K562 (cell line): ENCODE results near the gene C10orf90. TPM values are rescaled to one million over a fixed set of nuclear protein-coding genes. Genes with fewer than 3 reads are reported as not detected.

Experiments used
- ATAC-seq: fragments of 200-7000 bp; cut with Tn5 transposase; 3 replicates; pipeline ENCODE4 v1.9.1; 2020; ENCODE audit warnings: moderate library complexity
- Bru-seq: library from RNA; stranded (reverse); fragments of 400-500 nt; gene quantifications from one replicate; lab custom pipeline; 2021; lab: Mats Ljungman, UMichigan
- BruChase-seq, 2 experiments: library from RNA; stranded (reverse); fragments of 400-500 nt; gene quantifications; one replicate each; lab custom pipeline; 2021; lab: Mats Ljungman, UMichigan
- BruUV-seq: library from RNA; stranded (reverse); fragments of 400-500 nt; replicated peaks from 2 replicates; lab custom pipeline; 2021; lab: Mats Ljungman, UMichigan
- CTCF ChIA-PET: fragments of 300-600 bp; formaldehyde crosslinking; extraction: SDS; loops from one replicate; lab custom pipeline; 2021; ENCODE audit warnings: low intra/inter-chr PET ratio; lab: Yijun Ruan, JAX
- POLR2A ChIA-PET: fragments of 300-600, 350-650 bp; sonication (Branson Sonifier 250); formaldehyde crosslinking; extraction: SDS; loops from one replicate; lab custom pipeline; 2021; ENCODE audit warnings: antibody characterized with exemption, inconsistent platforms; lab: Yijun Ruan, JAX
- DNase-seq, 4 experiments: peaks; one replicate each; pipeline versions ENCODE4 v3.0.0 to v3.0.0-alpha.2; 2011 to 2018; ENCODE audit warnings: low spot score in 3 of 4, mixed read lengths in 3 of 4; ENCODE audit errors: extremely low read depth in 1 of 4
- FAIRE-seq: peaks from 2 replicates; lab custom pipeline; 2011; peaks lifted over from hg19 to GRCh38; lab: Jason Lieb, UNC
- H2AFZ ChIP-seq: 2 replicates; pipeline ENCODE4 v1.6.0; 2011; ENCODE audit warnings: low read depth, low read length, control low read depth, inconsistent platforms
- H3K27ac ChIP-seq: fragments of 200-600 bp; 3 replicates; pipeline ENCODE4 v1.8.0; 2011; ENCODE audit warnings: low read depth, mild to moderate bottlenecking, control low read depth, inconsistent platforms, low read length, moderate library complexity, mixed read lengths; ENCODE audit errors: extremely low read depth
- H3K27me3 ChIP-seq, 2 experiments: fragments of 300-600 bp in 1 of 2; 2 replicates in 1 of 2; 3 replicates in 1 of 2; pipeline versions ENCODE4 v1.6.0 to v1.8.0; 2011; ENCODE audit warnings: inconsistent platforms in 2 of 2, low read length in 2 of 2, mild to moderate bottlenecking in 1 of 2, mixed read lengths in 1 of 2, moderate library complexity in 1 of 2; ENCODE audit not compliant: control insufficient read depth in 2 of 2, insufficient read depth in 2 of 2
- H3K36me3 ChIP-seq: fragments of 300-600 bp; 3 replicates; pipeline ENCODE4 v1.8.0; 2011; ENCODE audit warnings: mild to moderate bottlenecking, low read length, inconsistent platforms; ENCODE audit not compliant: control insufficient read depth, insufficient read depth
- H3K4me1 ChIP-seq, 2 experiments: fragments of 200-600 bp in 1 of 2; replicated peaks in 1 of 2; 2 replicates in 1 of 2; 3 replicates in 1 of 2; pipeline versions ENCODE4 v1.5.1 to v1.8.0; 2011; ENCODE audit warnings: inconsistent platforms in 2 of 2, low read length in 2 of 2, mild to moderate bottlenecking in 1 of 2, mixed read lengths in 1 of 2, moderate library complexity in 1 of 2; ENCODE audit not compliant: control insufficient read depth in 2 of 2, insufficient read depth in 2 of 2
- H3K4me2 ChIP-seq: 2 replicates; pipeline ENCODE4 v1.6.1; 2011; ENCODE audit warnings: low read length, control low read depth, inconsistent platforms, mixed read lengths; ENCODE audit not compliant: insufficient read depth
- H3K4me3 ChIP-seq: fragments of 200-600 bp; sonication (generic), shearing (Covaris generic); 2 replicates; pipeline ENCODE4 v1.5.1; 2016; ENCODE audit warnings: control low read depth, inconsistent platforms
- H3K79me2 ChIP-seq: fragments of 200-600 bp; 3 replicates; pipeline ENCODE4 v1.8.0; 2011; ENCODE audit warnings: low read length, inconsistent platforms; ENCODE audit not compliant: control insufficient read depth, insufficient read depth
- H3K9ac ChIP-seq, 2 experiments: 2 replicates each; pipeline versions ENCODE4 v1.6.0 to v1.6.1; 2011; ENCODE audit warnings: low read depth in 2 of 2, low read length in 2 of 2, control low read depth in 1 of 2, inconsistent platforms in 1 of 2, mild to moderate bottlenecking in 1 of 2, mixed read lengths in 1 of 2; ENCODE audit not compliant: insufficient read depth in 1 of 2
- H3K9me1 ChIP-seq: one replicate; pipeline ENCODE4 v1.6.0; 2011; ENCODE audit warnings: inconsistent platforms, mild to moderate bottlenecking, low read length, moderate library complexity; ENCODE audit not compliant: control insufficient read depth, insufficient read depth
- H3K9me3 ChIP-seq: replicated peaks from 2 replicates; pipeline ENCODE4 v1.5.1; 2011; ENCODE audit warnings: low read depth, low read length, inconsistent platforms; ENCODE audit not compliant: control insufficient read depth, insufficient read depth
- H4K20me1 ChIP-seq: replicated peaks from 2 replicates; pipeline ENCODE4 v1.6.1; 2011; ENCODE audit warnings: low read length, inconsistent platforms, mixed read lengths; ENCODE audit not compliant: control insufficient read depth, insufficient read depth
- KLF13 ChIP-seq: fragments of 450-650 bp; IDR thresholded peaks from 2 replicates; pipeline ENCODE4 v1.6.1; 2016; ENCODE audit warnings: missing genetic modification characterization, low read depth, mild to moderate bottlenecking, missing compliant biosample characterization, moderate library complexity, borderline replicate concordance
- MAFG ChIP-seq: fragments of 450-650 bp; conservative IDR thresholded peaks from 2 replicates; pipeline ENCODE4 v1.6.1; 2016; ENCODE audit warnings: missing genetic modification characterization, missing compliant biosample characterization
- MIER1 ChIP-seq: fragments of 450-650 bp; IDR thresholded peaks from 2 replicates; pipeline ENCODE4 v1.6.1; 2016; ENCODE audit warnings: antibody characterized with exemption, mild to moderate bottlenecking, low read depth
- PHF20 ChIP-seq: fragments of 450-650 bp; IDR thresholded peaks from 2 replicates; pipeline ENCODE4 v1.6.1; 2018; ENCODE audit not compliant: partially characterized antibody
- SRSF9 ChIP-seq: fragments of 200-400 bp; formaldehyde crosslinking; IDR thresholded peaks from 2 replicates; pipeline ENCODE4 v1.6.1; 2017; ENCODE audit warnings: low read depth, low read length, borderline replicate concordance
- TAL1 ChIP-seq: fragments of 450-650 bp; IDR thresholded peaks from 2 replicates; pipeline ENCODE4 v1.6.1; 2016; ENCODE audit warnings: mild to moderate bottlenecking
- ZC3H8 ChIP-seq: fragments of 450-650 bp; IDR thresholded peaks from 2 replicates; pipeline ENCODE4 v1.6.1; 2017
- ZNF354B ChIP-seq: fragments of 250-450 bp; sonication (Bioruptor Pico); IDR thresholded peaks from 2 replicates; pipeline ENCODE4 v1.4.0; 2020
- ZNF408 ChIP-seq: fragments of 250-450 bp; sonication (Bioruptor Pico); IDR thresholded peaks from 2 replicates; pipeline ENCODE4 v1.4.0; 2020; ENCODE audit warnings: low read depth, mild to moderate bottlenecking, moderate library complexity
- ZNF507 ChIP-seq: conservative IDR thresholded peaks from 2 replicates; pipeline ENCODE4 v1.6.1; 2017; ENCODE audit warnings: missing genetic modification characterization, missing compliant biosample characterization
- WGBS: fragments of 100-300 bp; shearing (Covaris generic); methylation state at CpG from one replicate; pipeline ENCODE4 v1.1.6; 2016; ENCODE audit warnings: low coverage, mixed read lengths; ENCODE audit not compliant: insufficient coverage; ENCODE audit errors: missing lambda C conversion rate; 5-methylcytosine and 5-hydroxymethylcytosine counted together
- in situ Hi-C: fragments of 300-500 bp; cut with MboI; formaldehyde crosslinking; loops from 4 replicates; pipeline ENCODE4 v1.15.0; 2018; ENCODE audit warnings: inconsistent platforms, mixed read lengths
- intact Hi-C: fragments of 100-400 bp; cut with micrococcal nuclease; formaldehyde crosslinking; loops from 2 replicates; pipeline ENCODE4 v1.14.2; 2022
- long read RNA-seq, 3 experiments: library from polyadenylated mRNA in 2 of 3; library from RNA in 1 of 3; unstranded in 2 of 3; stranded (forward) in 1 of 3; transcript quantifications; one replicate each; pipeline ENCODE4 v2.0.0, GENCODE V29; 2019 to 2022
- polyA minus RNA-seq, 3 experiments: library from RNA; depleted of rRNA, polyadenylated mRNA; stranded (reverse); fragments of >200 nt; gene quantifications; 2 replicates each; pipeline ENCODE4 v1.2.3, GENCODE V29; 2011
- polyA plus RNA-seq, 8 experiments: library from polyadenylated mRNA; depleted of rRNA in 4 of 8; stranded (reverse) in 5 of 8; unstranded in 3 of 8; fragments of >200 nt; fragmentation: Nextera tagmentation in 2 of 8; fragmentation: Illumina TruSeq in 1 of 8; extraction: Ambion mirVana in 2 of 8; extraction: Trizol in 1 of 8; gene quantifications; 2 replicates each; pipeline versions ENCODE4 v1.2.1 to v1.2.3, GENCODE V29; 2011 to 2014; ENCODE audit warnings: inconsistent platforms in 1 of 8, missing spikeins in 1 of 8
- total RNA-seq, 7 experiments: library from RNA; depleted of rRNA in 6 of 7; stranded (reverse); fragments of >200 nt in 6 of 7; fragmentation: Illumina TruSeq in 2 of 7; extraction: Trizol in 2 of 7; gene quantifications; 2 replicates each; pipeline versions ENCODE4 v1.2.1 to v1.2.3, GENCODE V29; 2011 to 2021; ENCODE audit warnings: low replicate concordance in 1 of 7

C10orf90 gene, protein sequence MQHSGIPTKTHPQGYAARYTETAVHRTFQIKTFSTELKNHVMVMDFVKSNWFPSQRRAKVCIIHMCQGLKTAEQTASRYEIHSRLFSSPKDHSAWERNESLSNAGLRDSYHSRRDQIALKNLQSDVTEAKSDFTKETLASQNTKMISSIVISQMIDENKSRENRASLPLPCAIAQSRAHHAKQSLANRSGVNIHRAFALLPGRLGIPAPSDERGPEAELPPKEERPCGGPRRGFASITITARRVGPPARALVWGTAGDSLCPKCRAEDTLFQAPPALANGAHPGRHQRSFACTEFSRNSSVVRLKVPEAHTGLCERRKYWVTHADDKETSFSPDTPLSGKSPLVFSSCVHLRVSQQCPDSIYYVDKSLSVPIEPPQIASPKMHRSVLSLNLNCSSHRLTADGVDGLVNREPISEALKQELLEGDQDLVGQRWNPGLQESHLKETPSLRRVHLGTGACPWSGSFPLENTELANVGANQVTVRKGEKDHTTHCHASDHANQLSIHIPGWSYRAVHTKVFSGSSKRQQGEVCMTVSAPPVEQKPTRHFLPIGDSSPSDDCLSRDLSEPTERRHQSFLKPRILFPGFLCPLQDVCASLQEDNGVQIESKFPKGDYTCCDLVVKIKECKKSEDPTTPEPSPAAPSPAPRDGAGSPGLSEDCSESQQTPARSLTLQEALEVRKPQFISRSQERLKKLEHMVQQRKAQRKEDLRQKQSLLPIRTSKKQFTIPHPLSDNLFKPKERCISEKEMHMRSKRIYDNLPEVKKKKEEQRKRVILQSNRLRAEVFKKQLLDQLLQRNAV
- total RNA-seq (2011; cell fraction: chromatin; rRNA removed; ENCODE audit: low replicate concordance): not detected in 2 replicates
- total RNA-seq (2011; cell fraction: nucleolus; rRNA removed): not detected in 2 replicates
- total RNA-seq (2011; cell fraction: nucleoplasm; rRNA removed): not detected in 2 replicates
- not detected in 2 replicates for total RNA-seq (2014; rRNA removed)
- total RNA-seq (2014; rRNA removed; fragmentation: Illumina TruSeq; extraction: Trizol): not detected in 2 replicates
- not detected in 2 replicates for total RNA-seq (2015; rRNA removed; fragmentation: Illumina TruSeq; extraction: Trizol)
- not detected in 2 replicates for total RNA-seq (2021)
- not detected in 2 replicates for polyA plus RNA-seq (2011; rRNA removed)
- polyA plus RNA-seq (2011; cell fraction: cytosol; rRNA removed): not detected in 2 replicates
- not detected in 2 replicates for polyA plus RNA-seq (2011; cell fraction: nucleus; rRNA removed)
- not detected in 2 replicates for polyA plus RNA-seq (2012)
- not detected in 2 replicates for polyA plus RNA-seq (2014; fragmentation: Illumina TruSeq; extraction: Trizol)
- not detected for polyA plus RNA-seq (2014; fragmentation: Nextera tagmentation; extraction: Ambion mirVana)
- polyA plus RNA-seq (2014; rRNA removed): not detected in 2 replicates
- polyA minus RNA-seq (2011; rRNA and poly(A)+ RNA removed): not detected in 2 replicates
- polyA minus RNA-seq (2011; cell fraction: cytosol; rRNA and poly(A)+ RNA removed): not detected in 2 replicates
- not detected in 2 replicates for polyA minus RNA-seq (2011; cell fraction: nucleus; rRNA and poly(A)+ RNA removed)
- Bru-seq, nascent RNA: not detected
- BruChase-seq, experiment 1, labeled RNA remaining after a 2-hour chase: not detected
- percentile 1 among the genes with signal in this experiment for BruChase-seq, experiment 2, labeled RNA remaining after a 6-hour chase
- long read RNA-seq, experiment 1: 0 reads
- long read RNA-seq, experiment 2: 0 reads
- long read RNA-seq, experiment 3: 0 reads

DNA sequence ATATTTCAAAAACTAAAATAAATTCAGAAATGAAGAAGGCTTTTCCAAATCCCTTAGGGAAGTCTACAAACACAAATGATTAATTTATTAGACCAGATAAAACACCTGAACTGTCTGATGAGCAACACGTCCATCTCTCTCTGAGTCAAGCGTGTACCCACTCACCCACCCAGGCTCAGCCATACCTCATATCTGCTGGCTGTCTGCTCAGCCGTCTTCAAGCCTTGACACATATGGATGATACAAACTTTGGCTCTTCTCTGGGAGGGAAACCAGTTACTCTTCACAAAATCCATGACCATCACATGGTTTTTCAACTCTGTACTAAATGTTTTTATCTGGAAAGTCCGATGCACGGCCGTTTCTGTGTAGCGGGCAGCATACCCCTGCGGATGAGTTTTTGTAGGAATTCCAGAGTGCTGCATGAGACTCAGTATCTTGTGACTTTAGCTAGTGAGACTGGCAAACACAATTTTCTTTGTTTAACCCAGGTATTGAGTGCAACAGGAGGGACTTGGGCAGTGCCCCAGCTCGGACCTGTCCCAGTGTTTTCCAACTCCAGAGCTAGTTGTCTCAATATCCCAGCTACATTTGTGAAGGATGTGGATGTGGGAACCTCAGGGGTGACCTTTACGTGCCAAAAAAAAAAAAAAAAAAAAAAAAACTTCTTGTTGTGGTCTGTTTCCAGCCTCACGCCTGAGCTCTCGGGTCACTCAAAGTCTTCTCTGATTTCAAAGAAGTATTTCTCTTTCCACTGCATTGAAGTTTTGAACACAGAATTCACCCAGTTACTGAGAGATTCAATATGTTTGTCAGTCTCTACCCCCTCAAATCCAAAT, at the start of gene C10orf90:
Gene C10orf90, minus strand, starts transcription at position 638 of the 839 bp plus-strand sequence. Its CDS starts 213 bp downstream, at position 425.
- no peak for DNase-seq
- no peak within 1 kb of the TSS for H3K4me2 ChIP-seq
- no TSS peak for BruUV-seq
- in situ Hi-C loops: no loop called here
- no peaks in the 10 kb centered on the region for H3K27me3 ChIP-seq
- no peaks in the 10 kb centered on the region for H4K20me1 ChIP-seq
- CTCF ChIA-PET: no interaction called here
- no peaks in the 10 kb centered on the region for H3K4me1 ChIP-seq
- no peaks in the 10 kb centered on the region for H3K36me3 ChIP-seq
- H3K9me1 ChIP-seq: no peaks in the 10 kb centered on the region
- no peaks in the 10 kb centered on the region for H3K79me2 ChIP-seq
- ATAC-seq: no peak
- intact Hi-C loops: no loop called here
- H3K27ac ChIP-seq: no peak within 1 kb of the TSS
- no peaks in the 10 kb centered on the region for H3K9me3 ChIP-seq
- H3K4me3 ChIP-seq: no peak within 1 kb of the TSS
- no peak within 1 kb of the TSS for H2AFZ ChIP-seq
- no peak for FAIRE-seq
- no peak for TF ChIP-seq TAL1
- no peak for TF ChIP-seq ZNF408 (CRISPR knock-in tag)
- no peak for TF ChIP-seq ZNF354B (CRISPR knock-in tag)
- no peak for TF ChIP-seq MAFG (tag)
- no peak for TF ChIP-seq PHF20
- no peak for TF ChIP-seq KLF13
- no peak for TF ChIP-seq MIER1
- no peak for TF ChIP-seq SRSF9
- no peak for TF ChIP-seq ZC3H8
- no peak for TF ChIP-seq ZNF507 (tag)
- POLR2A ChIA-PET: no interaction called here
- 0% methylated on average over 9 of the region's 12 CpGs for WGBS
- no peak within 1 kb of the TSS for H3K9ac ChIP-seq
